ENCODE data around the gene PBRM1. TPM values are rescaled to one million over a fixed set of nuclear protein-coding genes. Genes with fewer than 3 reads are reported as not detected.

PBRM1 gene
- total and polyA plus RNA-seq, 3 donors from 2014 or later, result 28.9 to 109 (median 99.8) TPM

DNA sequence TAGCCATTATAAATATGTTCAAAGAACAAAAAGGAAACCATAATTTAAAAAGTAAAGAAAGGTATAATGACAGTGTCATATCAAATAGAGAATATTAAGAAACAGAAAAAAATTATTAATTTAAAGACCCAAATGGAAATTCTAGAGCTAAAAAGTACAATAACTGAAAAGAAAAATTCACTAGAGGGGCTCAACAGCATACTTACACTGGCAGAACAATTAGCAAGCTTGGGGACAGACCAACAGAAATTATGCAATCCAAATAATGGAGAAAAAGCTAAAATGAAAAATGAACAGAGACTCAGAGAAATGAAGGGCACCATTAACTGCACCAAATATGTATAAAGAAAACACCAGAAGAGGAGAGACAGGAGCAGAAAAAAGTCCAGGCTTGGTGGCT is 33.9 kb upstream of the PBRM1 start:
- H3K27ac ChIP-seq, result no peak overlapping the region
- no peaks in the 10 kb centered on the region for H3K9me3 ChIP-seq
- H3K4me1 ChIP-seq, result no peaks in the 10 kb centered on the region
- intact Hi-C loops (cut with DNase I; ENCODE audit: low total_unique reads), result no loop called here
- no peaks in the 10 kb centered on the region for H3K36me3 ChIP-seq (ENCODE audit: low read depth, missing control alignments)
- H3K27me3 ChIP-seq, result no peaks in the 10 kb centered on the region
- TF ChIP-seq, protein P1, sequence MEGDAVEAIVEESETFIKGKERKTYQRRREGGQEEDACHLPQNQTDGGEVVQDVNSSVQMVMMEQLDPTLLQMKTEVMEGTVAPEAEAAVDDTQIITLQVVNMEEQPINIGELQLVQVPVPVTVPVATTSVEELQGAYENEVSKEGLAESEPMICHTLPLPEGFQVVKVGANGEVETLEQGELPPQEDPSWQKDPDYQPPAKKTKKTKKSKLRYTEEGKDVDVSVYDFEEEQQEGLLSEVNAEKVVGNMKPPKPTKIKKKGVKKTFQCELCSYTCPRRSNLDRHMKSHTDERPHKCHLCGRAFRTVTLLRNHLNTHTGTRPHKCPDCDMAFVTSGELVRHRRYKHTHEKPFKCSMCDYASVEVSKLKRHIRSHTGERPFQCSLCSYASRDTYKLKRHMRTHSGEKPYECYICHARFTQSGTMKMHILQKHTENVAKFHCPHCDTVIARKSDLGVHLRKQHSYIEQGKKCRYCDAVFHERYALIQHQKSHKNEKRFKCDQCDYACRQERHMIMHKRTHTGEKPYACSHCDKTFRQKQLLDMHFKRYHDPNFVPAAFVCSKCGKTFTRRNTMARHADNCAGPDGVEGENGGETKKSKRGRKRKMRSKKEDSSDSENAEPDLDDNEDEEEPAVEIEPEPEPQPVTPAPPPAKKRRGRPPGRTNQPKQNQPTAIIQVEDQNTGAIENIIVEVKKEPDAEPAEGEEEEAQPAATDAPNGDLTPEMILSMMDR (IDR thresholded peaks at IDR 0.05), result no peak
- TF ChIP-seq POLR2A (IDR thresholded peaks at IDR 0.05), result no peak
- DNase-seq, result no peak
- no peak overlapping the region for H3K4me3 ChIP-seq

DNA sequence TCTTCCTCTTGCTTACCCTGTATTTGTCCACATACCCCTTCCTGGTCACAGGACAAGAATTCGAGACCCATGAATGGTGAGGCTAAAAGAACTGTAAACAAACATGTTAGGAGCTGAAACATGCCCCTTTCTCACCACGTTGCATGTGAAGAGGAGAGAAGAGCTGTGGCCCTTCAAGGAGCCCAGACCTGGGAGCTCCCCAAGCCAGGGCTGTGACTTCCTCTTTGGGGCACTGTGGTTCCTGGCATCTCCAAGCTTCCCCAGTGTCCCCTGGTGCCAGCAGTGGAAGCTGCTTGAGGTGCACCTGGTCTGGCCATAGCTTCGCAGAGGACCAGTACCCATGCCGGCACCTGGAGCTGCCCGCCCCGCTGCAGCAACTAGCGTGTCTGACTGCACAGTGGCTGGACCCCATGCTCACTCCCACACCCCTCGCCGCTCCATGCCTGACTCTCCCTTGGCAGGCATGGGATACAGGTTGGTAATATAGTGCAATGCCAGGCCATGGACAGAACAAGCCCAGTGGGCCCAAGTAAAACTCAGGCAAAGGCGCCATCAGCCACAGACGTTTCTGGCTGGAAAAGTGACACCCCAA is 30.1 kb upstream of the PBRM1 start:
- no peaks in the 10 kb centered on the region for H3K27me3 ChIP-seq
- WGBS, 2 donors, result 85 to 92% methylated on average over 11 of the region's 11 CpGs
- no peaks in the 10 kb centered on the region for H3K36me3 ChIP-seq (ENCODE audit: low read depth, missing control alignments)
- intact Hi-C loops (cut with DNase I; ENCODE audit: low total_unique reads), result no loop called here
- no peak overlapping the region for H3K4me3 ChIP-seq
- TF ChIP-seq, protein P1 (IDR thresholded peaks at IDR 0.05), result no peak
- no peak for TF ChIP-seq POLR2A (IDR thresholded peaks at IDR 0.05)
- no peak overlapping the region for H3K27ac ChIP-seq
- H3K4me1 ChIP-seq, result no peaks in the 10 kb centered on the region
- no peaks in the 10 kb centered on the region for H3K9me3 ChIP-seq
- DNase-seq, result no peak

DNA sequence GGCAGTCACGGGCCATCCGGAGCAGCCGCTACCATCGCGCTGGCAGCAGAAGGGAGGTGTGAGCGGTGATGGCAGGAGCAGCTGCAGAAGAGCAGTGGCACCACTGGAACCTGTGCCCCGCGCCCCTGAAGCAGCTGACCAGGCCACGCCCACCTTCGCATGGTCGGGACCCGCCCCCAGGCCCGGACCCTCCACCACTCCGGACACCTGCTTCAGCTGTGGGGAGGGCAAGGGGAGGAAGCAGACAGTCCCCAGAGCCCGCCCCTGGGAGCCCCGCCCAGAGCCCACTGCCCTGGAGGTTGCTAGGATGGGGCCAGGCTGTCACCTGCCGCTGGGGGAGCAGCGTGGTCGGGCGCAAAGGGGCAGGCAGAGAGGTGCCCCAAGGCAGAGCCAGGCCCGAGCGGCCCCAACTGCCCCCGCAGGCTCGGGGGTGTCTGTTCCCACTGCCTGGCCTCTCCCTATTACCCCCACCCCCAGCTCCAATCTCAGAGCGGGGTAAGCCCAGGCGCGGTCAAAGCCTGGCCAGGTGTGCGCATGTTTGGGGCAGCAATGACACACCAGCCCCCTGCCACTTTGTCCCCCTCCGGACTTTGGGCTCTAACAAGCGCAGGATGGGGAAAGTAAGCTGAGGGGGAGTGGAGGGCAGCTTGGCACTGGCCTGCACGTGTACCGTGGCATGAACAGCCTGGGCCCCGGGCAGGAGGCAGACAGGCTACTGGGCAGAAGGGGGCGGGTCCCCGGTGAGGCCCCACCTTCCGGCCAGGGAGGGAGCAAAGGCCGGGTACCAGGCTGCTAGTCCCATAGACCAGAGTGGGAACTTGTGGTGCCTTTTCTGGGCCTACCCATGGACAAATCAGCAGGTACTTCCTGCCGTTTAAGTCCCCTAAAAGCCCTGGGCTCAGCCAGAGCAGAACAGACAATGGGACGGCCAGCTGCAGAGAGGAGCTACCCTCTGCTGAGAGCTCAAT is 28.9 kb upstream of the PBRM1 start:
- DNase-seq, result no peak
- Histone ChIP-seq H3K27me3 (no peaks in the 10 kb centered on the region), H3K4me3 (no peak overlapping the region), H3K27ac (no peak overlapping the region), H3K4me1 (no peaks in the 10 kb centered on the region), H3K36me3 (ENCODE audit: low read depth, missing control alignments) (no peaks in the 10 kb centered on the region), H3K9me3 (no peaks in the 10 kb centered on the region)
- intact Hi-C loops (cut with DNase I; ENCODE audit: low total_unique reads), result no loop called here
- TF ChIP-seq, protein P1 (IDR thresholded peaks at IDR 0.05), result no peak
- TF ChIP-seq POLR2A (IDR thresholded peaks at IDR 0.05), result no peak
- 42 to 48% methylated on average over 8 to 38 of the region's 39 CpGs for WGBS, 2 donors

DNA sequence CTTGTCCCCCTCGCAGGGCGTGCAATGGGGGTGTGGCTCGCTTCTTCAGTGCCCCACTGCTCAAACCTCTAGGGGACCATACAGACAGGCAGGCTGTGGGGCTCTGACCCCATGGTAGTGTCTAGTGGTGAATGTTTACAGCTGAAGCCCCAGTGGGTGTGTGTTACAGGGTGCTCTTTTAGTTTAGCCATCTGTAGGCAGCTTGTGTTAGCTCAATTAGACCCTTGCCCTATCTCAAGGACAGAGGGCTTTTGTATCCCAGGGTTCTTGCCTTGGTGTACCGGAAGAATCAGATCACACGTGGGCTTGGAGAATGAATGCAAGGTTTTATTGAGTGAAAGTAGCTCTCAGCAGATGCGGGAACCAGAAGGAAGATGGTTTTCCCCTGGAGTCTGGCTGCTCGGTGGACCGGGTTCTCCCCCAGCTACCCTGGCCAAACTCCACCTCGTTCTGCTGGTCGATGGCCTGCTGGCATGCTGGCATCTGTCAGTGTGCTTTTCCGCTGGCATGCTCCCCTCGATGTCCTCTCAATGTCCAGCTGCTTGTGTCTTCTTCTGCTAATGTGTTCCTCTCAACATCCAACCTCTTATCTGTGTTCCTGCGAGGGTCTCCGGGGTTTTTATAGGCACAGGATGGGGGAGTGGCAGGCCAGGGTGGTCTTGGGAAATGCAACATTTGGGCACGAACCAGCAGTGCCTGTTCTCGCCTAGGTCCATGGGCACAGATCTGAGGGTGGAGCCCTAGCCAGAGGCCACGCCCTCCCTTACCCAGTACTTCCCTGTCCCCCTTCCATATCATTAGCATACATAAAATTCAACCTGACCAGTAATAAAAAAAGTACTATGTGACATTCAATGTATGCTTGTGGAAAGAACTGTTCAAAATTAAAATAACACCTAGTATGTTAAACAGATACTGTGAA is 26.8 kb upstream of the PBRM1 start:
- Histone ChIP-seq H3K27ac (no peak overlapping the region), H3K9me3 (no peaks in the 10 kb centered on the region), H3K27me3 (no peaks in the 10 kb centered on the region), H3K4me1 (no peaks in the 10 kb centered on the region), H3K36me3 (ENCODE audit: low read depth, missing control alignments) (no peaks in the 10 kb centered on the region), H3K4me3 (no peak overlapping the region)
- intact Hi-C loops (cut with DNase I; ENCODE audit: low total_unique reads), result no loop called here
- 92 to 93% methylated on average over 17 of the region's 17 CpGs for WGBS, 2 donors
- DNase-seq, result no peak
- TF ChIP-seq POLR2A (IDR thresholded peaks at IDR 0.05), result no peak
- TF ChIP-seq, protein P1 (IDR thresholded peaks at IDR 0.05), result no peak
